Activated naive CD4-positive, alpha-beta T cell treated with Interleukin-2 at 50 U/mL for 16 hours (primary cell): Measurements from ENCODE around the gene FBLN2.

Experiments
- DNase-seq: peaks from one replicate; pipeline ENCODE4 v3.0.0-alpha.2; 2020

Gene FBLN2

GRCh38 chr3:13533885-13534301, 15.0 kb upstream of the FBLN2 start:
- no peak for DNase-seq

GRCh38 chr3:13535526-13535875, 13.4 kb upstream of the FBLN2 start:
- no peak for DNase-seq

- no peak for DNase-seq
Observed at GRCh38 chr3:13535905-13536304, 13.0 kb upstream of the FBLN2 start.

GRCh38 chr3:13536432-13536831, 12.5 kb upstream of the FBLN2 start:
- no peak for DNase-seq

- no peak for DNase-seq
Observed at GRCh38 chr3:13536832-13537231, 12.1 kb upstream of the FBLN2 start.

- DNase-seq = no peak
Observed at GRCh38 chr3:13537244-13537908, 11.5 kb upstream of the FBLN2 start.

- no peak for DNase-seq
Observed at GRCh38 chr3:13537909-13538296, 11.0 kb upstream of the FBLN2 start.

GRCh38 chr3:13538520-13539291, 10.2 kb upstream of the FBLN2 start:
- DNase-seq = no peak

- DNase-seq = no peak
Observed at GRCh38 chr3:13539292-13539638, 9.7 kb upstream of the FBLN2 start.

- no peak for DNase-seq
Observed at GRCh38 chr3:13539671-13540070, 9.3 kb upstream of the FBLN2 start.

GRCh38 chr3:13540297-13540995, 8.5 kb upstream of the FBLN2 start:
- no peak for DNase-seq

GRCh38 chr3:13541691-13542090, 7.2 kb upstream of the FBLN2 start:
- no peak for DNase-seq

GRCh38 chr3:13542142-13542541, 6.8 kb upstream of the FBLN2 start:
- DNase-seq = no peak

GRCh38 chr3:13543253-13543652, 5.7 kb upstream of the FBLN2 start:
- no peak for DNase-seq

GRCh38 chr3:13544293-13544831, 4.6 kb upstream of the FBLN2 start:
- DNase-seq = peak; percentile 40

- no peak for DNase-seq
Observed at GRCh38 chr3:13544951-13545651, 3.8 kb upstream of the FBLN2 start.

- no peak for DNase-seq
Observed at GRCh38 chr3:13545952-13546454, 2.9 kb upstream of the FBLN2 start.

- no peak for DNase-seq
Observed at GRCh38 chr3:13546667-13547171, 2.2 kb upstream of the FBLN2 start.

GRCh38 chr3:13547591-13548371, 1.1 kb upstream of the FBLN2 start:
- no peak for DNase-seq

GRCh38 chr3:13549623-13550422, 898 bp downstream of the FBLN2 start:
- DNase-seq = no peak

GRCh38 chr3:13550423-13550690, 1.4 kb downstream of the FBLN2 start:
- no peak for DNase-seq
